Superior temporal gyrus (tissue), 1 donor: ENCODE measurements around the gene DEFB108B.
"Not testable (repeated sequence)": the region's sequence is repeated elsewhere in the genome, so short reads cannot be mapped to it uniquely, and the experiment has no call there.

Source experiments
- DNase-seq: peaks from one replicate; pipeline ENCODE4 v3.0.0-alpha.2; 2016; ENCODE audit errors: extremely low spot score

The DEFB108B gene, protein sequence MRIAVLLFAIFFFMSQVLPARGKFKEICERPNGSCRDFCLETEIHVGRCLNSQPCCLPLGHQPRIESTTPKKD

DNA sequence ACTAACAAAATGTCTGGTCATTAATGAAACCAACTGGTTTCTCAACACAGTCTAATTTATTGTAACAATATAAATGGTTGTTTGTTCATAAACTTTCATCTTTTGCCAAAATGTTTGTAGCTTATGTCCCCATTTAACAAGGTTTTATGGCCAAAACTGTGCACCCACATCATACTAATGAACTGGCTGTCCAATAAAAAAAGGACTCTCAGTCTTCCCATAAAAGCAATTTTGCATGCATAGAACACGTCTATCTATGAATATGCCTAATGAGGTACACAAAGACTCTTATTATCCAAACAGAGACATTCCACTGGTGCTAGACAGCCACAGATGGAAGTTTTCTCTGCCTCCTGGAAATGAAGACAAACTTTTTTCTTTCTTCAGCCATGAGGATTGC lies at the start of gene DEFB108B:
Gene DEFB108B (plus strand): TSS at position 390 of the 400 bp plus-strand sequence. CDS start 0 bp downstream, at position 390.
- not testable (repeated sequence) for DNase-seq

DNA sequence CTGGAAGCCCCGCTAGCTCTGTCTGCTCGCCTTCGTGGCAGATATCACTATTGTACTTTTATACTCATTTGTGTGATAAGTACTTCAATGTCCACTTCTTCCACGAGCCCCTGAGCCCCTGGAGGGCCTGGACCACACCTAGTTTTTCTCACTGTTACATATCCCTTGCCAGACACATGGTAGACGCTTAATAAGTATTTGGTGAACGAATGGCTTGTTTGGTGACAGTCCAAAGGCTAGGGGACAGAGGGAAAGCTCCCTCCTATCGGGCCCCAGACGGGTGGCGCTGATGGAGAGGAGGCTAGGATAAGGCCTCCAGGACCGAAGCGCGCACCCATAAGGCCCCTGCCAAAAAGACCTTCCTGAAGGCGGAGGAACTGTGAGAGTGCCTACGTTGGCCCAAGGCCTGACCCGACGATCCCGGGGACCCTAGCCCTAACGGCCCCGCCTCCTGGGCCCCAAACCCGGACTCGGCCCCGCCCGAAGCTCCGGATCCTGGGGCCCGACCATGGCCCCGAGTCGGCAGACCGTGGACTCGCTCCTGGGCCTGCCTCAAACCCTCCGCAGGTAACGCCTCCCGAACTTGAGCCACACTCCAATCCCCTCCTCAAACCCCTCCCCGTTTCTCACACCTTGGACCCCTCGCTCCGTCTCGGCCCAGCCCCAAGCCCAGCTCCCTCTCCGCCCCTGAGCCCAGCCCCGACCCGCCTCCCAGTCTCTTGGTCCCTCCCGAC lies 46.7 kb upstream of the DEFB108B start:
- DNase-seq: peak; percentile 56

DNA sequence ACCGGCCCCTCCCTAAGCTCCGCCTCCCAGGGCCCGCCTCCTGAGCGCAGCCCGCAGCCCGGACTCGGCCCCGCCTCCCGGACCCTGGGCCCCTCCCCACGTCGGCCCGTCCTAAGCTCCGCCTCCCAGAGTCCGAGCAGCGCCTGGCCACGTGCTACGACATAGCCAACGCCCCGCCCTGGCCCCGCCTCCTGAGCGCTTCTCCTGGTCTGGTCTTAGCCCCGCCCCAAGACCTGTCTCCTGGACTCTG lies 46.2 kb upstream of the DEFB108B start:
- peak; percentile 95 for DNase-seq

DNA sequence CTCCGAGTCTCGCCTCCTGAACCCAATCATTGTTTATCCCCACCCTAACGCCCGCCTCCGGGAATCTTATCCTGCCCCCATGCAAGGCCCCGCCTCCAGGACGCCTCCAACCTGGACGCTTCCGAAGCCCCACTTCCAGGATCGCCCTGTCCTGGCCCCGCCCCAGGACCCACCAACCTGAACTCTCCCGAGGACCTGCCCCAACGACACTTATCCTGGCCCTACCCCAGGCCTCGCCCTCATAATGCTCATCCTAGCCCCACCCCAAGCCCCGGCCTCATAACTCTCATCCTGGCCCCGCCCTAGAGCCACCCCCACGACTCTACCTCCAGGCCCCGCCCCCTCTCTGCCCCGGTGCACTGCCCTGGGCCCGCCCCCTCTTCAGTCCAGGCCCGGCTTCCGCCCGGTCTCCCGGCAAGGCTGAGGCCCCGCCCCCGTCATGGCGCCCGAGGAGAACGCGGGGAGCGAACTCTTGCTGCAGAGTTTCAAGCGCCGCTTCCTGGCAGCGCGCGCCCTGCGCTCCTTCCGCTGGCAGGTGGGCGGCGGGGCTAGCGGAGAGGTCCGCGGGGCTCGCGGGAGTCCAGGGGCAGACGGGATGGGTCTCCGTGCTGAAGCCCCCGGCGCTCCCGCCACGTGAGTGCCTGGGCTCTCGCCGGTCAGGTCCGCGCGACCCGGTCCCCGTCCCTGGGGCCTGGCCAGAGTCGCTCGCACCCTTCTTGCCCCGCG lies 45.7 kb upstream of the DEFB108B start:
- peak; percentile 73 for DNase-seq

DNA sequence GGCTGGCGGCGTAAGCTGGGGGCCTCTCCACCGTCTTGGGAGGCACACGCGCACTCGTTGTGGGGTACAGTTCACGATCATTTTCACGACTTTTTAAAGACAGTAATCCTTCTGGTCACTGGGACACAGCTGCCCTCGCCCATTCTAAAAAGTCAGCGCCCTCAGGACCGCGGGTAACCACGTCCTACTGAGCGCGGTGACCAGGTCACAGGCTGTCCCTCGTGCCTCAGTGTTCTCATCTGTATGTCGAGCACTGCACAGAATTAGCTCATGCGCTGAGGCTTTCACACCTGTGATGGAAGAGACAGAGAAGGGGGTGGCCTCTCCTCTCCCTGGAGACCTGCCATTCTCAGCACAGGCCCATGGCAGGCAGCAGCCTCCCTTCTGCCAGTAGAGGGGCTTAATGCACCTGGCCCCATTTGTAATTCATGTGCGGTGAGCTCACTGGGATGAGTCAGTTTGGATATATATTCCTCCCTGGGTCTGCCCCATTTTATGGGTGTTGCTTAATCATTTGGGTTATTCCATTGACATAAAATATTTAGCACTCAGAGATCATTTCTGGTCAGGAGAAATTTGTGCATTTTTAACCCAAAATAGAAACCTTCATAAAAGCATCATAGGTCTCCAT lies 45.1 kb upstream of the DEFB108B start:
- peak; percentile 7 for DNase-seq

DNA sequence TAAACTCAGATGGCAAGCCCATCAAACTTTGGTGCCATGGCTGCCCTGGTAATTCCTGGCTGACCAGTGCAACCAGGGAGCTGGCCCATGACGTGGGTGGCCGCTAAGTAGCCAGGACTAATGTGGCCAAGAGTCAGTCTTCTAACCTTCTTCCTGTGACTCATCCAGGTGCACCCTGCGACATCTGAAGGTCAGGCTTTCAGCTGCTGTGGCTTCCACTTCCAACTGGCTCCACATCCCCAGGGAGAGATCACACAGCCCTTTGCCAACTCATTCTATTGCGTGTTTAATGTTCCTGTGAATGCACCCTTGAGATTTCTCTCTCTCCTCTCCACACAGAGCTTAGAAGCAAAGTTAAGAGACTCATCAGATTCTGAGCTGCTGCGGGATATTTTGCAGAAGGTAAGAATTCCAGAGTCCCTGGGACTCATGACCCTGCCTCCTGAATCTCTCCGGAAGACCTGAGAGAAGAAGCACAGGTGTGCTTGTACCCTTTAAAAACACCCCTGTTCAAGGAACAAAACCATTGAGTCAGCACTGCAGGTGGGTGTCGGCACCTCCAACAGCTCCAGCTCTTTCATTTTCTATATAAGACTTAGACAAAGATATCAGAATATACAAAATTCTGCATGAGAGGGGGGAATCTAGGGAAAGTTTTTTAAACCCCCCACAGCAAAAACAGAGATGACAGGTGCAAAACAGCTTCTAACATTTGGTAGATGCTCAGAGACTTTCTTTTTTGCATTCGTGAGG lies 43.4 kb upstream of the DEFB108B start:
- not testable (repeated sequence) for DNase-seq

DNA sequence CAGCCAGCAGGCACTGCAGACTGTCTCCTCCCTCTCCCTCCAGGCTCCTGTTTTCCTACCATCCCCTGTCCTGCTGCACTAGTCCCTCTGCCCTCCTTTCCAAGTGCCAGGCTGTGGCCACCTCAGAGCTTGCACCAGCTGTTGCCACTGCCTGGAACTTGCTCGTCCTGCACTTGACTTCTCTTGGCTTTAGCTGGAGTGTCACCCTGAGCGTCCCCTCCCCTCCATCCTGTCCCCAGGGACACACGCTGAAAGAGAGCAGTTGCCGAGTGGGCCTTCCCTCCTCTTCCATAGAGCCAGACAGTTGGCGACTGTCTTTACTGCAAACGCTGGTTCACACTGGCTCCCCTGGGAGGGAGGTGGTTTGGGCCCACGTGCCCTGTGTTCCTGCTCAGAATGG lies 41.9 kb upstream of the DEFB108B start:
- not testable (repeated sequence) for DNase-seq

DNA sequence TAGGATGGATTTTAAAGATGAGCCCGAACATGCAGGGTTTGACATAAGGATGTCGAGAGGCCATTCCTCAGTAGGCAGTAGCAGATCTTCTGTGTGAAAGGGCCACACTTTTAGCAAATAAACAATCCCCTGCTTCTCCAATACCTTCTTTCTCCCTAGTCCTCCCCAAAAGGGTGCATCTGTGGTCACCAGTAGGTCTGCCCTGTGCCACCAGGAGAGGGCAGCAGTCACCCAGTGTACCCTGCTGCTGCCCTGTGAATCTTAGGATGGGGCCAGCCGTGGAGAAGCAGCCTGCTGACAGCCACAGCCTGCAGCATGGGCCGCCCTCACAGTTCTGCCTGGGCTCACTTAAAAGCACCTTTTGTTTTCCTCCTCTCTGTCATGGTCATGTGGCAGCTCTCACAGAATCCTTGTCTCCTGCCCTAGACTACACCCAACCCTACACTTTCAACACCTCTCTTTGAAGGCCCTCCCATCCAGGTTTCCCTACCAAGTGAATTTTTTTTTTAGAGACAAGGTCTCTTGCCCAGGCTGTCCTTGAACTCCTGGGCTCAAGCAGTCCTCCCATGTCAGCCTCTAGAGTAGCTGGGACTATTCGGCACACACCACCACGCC lies 40.3 kb upstream of the DEFB108B start:
- DNase-seq: peak; percentile 16

DNA sequence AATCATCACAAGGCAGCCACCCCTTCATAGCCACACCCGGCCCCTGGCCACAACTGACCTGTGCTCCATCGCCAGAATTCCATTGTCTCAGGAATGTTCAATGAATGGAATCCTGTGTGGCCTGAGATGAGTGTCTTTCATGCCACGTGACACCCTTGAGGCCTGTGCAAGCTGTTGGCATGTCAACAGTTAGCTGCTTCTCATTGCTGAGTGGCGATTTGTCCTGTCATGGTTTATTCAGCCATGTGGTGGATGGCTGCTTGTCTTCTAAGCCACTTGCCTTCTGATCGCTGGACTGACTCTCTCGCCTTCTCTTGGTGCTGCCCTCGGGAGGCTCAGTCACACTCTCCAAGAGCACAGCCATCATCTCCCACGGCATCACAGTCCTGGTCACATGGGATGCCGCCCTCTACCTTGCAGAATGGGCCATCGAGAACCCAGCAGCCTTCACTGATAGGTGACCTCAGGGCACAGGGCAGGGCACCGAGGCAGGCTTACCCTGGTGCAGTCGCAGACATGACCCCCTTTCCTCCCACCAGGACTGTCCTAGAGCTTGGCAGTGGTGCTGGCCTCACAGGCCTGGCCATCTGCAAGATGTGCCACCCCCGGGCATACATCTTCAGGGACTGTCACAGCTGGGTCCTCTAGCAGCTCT lies 38.5 kb upstream of the DEFB108B start:
- DNase-seq: not testable (repeated sequence)

DNA sequence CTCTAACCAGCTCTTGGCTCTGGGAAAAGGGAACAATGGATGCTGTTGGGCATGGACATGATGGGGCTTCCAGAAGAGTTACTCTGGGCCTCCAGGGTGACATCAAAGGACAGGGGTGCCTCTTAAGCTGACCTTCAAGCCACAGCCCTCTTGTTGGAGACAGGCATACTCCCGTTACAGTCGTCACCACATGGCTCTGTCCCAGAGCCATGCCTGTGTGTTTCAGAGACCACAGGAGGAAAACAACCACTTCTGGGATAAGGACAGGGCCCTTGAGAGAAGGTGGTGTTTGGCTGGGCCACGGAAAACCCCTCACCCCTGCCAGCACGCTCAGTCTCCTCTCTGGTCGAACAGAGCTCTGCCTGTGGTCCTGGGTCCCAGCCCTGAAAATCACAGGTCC lies 37.8 kb upstream of the DEFB108B start:
- DNase-seq: not testable (repeated sequence)

DNA sequence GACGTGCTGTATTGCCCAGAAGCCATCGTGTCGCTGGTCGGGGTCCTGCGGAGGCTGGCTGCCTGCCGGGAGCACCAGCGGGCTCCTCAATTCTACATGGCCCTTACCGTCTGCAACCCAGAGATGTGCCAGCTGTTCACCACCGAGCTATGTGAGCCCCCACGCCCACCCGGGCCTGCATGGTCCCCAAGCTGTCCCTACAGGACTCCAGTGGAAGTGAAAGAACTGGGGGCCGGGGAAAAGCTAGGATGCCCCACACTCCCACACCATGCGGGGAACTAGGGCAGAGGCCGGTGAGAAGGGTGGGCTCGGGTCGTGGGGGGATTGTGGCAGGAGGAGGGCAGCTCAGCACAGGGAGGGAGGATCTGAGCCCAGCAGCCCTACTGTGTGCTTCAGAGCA lies 37.0 kb upstream of the DEFB108B start:
- DNase-seq: not testable (repeated sequence)

DNA sequence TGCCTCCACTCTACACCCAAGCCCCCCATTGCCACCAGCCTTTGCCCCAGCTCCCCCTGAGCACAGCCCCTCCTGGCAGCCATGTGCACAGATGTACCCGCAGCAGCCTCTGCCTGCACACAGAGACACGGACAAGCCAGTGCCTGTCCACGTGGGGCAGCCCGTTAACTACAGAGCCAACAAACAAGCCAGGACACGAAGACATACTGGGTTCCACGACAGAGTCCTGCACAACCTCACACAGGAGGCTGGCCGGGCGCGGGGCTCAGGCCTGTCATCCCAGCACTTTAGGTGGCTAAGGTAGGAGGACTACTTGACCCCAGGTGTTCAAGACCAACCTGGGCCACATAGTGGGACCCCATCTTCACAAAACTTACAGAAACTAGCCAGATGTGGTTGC lies 36.2 kb upstream of the DEFB108B start:
- DNase-seq: not testable (repeated sequence)

DNA sequence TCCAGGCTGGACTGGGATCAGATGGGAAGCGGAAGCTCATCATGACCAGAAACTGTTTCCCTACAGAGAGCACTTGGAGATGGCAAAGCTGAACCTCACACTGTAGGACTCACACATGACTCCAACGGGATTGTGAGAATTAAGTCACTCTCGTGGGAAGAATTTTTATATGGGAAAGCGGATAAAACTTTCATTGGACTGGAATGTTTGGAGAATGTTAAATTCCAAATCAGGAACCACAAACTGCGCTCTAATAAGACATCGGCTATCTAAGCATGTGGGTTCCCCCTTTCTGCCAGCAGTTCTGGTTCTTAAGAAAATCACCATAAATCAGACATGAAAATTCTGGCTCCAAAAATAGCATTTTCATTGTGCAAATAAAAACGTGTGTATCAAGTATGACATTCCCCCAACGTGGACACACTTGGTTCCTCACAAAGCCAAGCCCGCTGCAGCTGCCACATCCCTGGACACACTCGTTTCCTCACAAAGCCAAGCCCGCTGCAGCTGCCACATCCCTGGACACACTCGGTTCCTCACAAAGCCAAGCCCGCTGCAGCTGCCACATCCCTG lies 33.4 kb upstream of the DEFB108B start:
- DNase-seq: not testable (repeated sequence)

DNA sequence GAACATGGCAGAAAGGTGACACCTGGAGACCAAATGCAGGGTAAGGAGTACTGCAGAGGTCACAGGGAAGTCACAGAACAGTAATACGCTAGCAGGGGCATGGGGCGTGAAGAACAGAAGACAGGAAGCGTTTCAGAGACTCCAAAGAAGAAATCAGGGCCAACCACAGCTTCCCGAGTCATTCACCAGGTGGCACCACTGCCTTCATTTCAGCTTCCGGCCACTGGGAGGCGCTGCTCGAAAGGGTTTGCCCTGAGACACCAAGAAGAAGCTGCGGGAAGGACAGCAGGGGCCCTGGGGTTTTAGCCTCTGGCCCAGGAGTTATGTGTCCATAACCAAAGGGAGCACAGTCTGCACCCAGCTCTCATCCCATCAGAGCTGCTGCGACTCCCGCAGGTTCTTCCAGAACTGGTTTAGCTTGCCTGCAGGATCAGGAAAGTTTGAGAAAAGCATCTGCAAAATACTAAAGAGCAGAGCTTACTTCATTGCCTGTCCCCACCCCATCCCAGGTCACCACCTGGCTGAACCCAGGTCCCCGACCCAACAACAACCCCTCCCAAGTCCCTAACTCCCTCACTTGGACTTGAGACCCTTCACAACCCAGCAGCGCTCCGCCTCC lies 32.6 kb upstream of the DEFB108B start:
- DNase-seq: peak; percentile 86

DNA sequence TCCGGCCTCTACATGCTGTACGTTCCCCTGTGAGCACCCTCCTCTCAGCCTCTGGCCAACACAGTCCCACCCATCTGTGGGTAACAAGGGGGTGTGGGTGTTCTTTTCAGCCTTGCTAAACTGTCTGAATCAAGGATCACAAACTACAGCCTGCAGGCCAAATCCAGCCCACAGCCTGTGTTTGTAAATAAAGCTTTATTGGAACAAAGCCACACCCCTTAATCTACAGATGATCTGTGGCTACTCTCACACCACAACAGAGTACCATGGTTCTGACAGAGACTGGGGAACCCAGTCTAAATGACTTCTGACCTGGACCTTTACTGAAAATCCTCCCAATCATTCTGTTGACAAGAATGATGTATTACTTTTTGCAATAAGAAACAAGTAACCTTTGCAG lies 32.0 kb upstream of the DEFB108B start:
- DNase-seq: not testable (repeated sequence)

DNA sequence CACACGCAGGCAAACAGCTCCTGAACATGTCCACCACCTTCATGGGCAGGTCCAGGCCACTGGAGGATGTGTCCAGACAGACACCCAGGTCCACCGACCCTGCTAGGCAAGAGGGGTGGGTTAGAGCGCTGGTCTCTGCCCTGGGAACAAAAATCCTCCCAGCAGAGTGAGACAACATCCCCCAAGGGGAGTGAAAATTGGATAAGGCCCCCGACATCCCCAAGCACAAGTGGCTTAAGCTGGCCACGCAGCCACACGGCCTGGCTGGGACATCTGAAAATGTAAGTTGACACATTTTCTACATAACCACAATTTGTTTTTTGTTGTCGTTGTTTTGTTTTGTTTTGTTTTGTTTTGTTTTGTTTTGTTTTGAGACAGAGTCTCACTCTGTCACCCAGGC lies 30.1 kb upstream of the DEFB108B start:
- not testable (repeated sequence) for DNase-seq

DNA sequence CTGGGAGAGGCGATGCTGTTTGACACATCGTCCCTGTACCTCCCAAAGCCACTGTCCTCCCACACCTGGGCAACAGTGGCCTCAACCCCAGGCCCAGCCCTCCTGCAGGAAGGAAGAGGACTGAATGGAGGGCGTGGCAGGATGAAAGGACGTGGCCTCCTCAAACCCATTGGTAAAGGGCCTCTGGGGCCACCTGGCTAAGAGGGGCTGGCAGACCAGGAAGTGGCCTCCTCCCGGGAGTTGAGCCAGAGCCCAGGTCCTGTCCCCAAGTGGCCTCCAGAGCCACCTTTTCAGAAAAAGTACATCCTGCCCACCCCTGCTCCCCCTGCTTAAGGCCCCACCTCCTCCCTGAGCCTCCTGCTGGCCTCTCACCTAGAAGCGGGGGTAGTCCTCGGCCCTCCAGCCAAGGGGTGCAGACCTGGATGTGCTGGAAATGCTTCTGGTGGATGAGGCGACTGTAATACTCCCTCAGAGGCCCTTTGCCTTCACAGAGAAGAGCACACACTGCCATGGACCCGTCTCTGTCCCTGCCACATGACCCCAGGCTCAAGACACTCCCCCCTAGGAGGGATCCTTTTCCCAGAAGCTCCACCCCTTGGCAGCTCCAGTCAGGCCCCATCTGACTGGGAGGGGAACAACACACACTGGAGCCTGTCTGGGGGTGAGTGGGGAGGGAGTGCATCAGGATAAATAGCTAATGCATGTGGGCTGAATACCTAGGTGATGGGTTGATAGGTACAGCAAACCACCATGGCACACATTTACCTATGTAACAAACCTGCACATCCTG lies 28.6 kb upstream of the DEFB108B start:
- DNase-seq: not testable (repeated sequence)

DNA sequence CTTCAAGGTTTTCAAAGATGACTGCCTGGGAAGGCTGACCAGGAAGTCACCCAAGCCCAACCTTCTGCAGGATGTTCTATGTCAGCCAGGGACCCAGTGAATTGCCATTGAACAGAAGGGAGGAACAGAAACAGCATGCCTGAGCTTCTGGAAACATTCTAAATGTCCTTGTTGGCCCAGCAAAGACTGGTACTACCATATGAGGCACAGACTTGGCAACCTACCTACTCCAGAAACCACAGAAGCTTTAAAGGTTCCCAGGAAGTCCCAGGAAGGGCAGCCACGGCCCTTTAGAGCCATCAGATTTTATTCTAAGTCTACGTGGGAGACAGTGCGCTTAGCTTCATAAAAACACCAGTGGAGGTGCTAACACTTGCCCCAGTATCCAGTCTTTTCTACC lies 20.5 kb upstream of the DEFB108B start:
- DNase-seq: not testable (repeated sequence)
